Measurements from ENCODE around the gene CTIF. TPM values are rescaled to one million over a fixed set of nuclear protein-coding genes. Genes with fewer than 3 reads are reported as not detected.

The CTIF gene
- polyA plus RNA-seq, 3 donors = 0.38 to 8.7 (median 1.2) TPM

DNA sequence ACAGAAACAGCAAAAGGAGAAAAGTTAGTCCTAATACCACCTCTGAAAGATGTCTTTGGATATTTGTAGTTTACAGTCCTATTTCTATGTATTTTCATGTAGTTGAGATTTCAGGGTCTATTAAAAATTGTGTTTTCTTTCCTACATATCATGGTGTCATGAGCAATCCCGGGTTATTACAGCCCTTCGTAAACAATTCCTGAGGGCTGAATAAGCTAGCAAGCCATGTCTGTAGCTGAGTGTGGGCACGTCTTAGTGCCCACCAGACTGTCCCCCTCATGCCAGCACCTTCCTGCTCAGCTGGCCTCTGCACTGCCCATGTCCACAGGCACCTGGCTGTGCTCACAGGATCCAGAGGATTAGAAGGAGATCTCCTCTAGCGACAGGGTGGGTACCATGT lies 60.6 kb downstream of the CTIF start:
- Histone ChIP-seq H3K9ac (ENCODE audit: insufficient read depth, low read length, poor library complexity, severe bottlenecking) (no peak overlapping the region), H3K4me2 (replicated peaks; ENCODE audit: extremely low read depth, low read length, poor library complexity, severe bottlenecking) (no peak overlapping the region), H3K27me3 (ENCODE audit: control insufficient read depth in 2 of 2, insufficient read depth in 2 of 2, low read length in 2 of 2) (no peaks in the 10 kb centered on the region), H3K9me3 (replicated peaks in 1 of 2; ENCODE audit: control insufficient read depth in 1 of 2, insufficient read depth in 1 of 2, low read length in 2 of 2) (no peaks in the 10 kb centered on the region), H3K27ac (ENCODE audit: low read depth in 1 of 2, low read length in 2 of 2) (no peak overlapping the region), H2AFZ (ENCODE audit: insufficient read depth, low read depth, low read length, poor library complexity, severe bottlenecking) (no peak overlapping the region), H3K4me3 (replicated peaks in 1 of 3; ENCODE audit: low read depth in 2 of 3, low read length in 3 of 3) (no peak overlapping the region), H3K36me3 (replicated peaks in 1 of 2; ENCODE audit: control insufficient read depth in 1 of 2, insufficient read depth in 2 of 2, low read length in 2 of 2) (no peaks in the 10 kb centered on the region), H3K79me2 (ENCODE audit: insufficient read depth, low read length) (no peaks in the 10 kb centered on the region), H3K4me1 (ENCODE audit: control insufficient read depth in 1 of 2, insufficient read depth in 2 of 2, low read length in 2 of 2) (no peaks in the 10 kb centered on the region), H4K20me1 (ENCODE audit: insufficient read depth, low read length) (peaks cover 10% of the 10 kb centered on the region)
- TF ChIP-seq, protein P1, sequence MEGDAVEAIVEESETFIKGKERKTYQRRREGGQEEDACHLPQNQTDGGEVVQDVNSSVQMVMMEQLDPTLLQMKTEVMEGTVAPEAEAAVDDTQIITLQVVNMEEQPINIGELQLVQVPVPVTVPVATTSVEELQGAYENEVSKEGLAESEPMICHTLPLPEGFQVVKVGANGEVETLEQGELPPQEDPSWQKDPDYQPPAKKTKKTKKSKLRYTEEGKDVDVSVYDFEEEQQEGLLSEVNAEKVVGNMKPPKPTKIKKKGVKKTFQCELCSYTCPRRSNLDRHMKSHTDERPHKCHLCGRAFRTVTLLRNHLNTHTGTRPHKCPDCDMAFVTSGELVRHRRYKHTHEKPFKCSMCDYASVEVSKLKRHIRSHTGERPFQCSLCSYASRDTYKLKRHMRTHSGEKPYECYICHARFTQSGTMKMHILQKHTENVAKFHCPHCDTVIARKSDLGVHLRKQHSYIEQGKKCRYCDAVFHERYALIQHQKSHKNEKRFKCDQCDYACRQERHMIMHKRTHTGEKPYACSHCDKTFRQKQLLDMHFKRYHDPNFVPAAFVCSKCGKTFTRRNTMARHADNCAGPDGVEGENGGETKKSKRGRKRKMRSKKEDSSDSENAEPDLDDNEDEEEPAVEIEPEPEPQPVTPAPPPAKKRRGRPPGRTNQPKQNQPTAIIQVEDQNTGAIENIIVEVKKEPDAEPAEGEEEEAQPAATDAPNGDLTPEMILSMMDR (IDR thresholded peaks at IDR 0.05) = no peak
- H3K27ac Mint-ChIP-seq = no peak overlapping the region
- peaks cover 0 to 2% (median 0%) of the 10 kb centered on the region in 3 donors for H3K27me3 Mint-ChIP-seq (ENCODE audit: low read depth in 3 of 3)
- peaks cover 6% of the 10 kb centered on the region for H3K4me1 Mint-ChIP-seq
- 100% methylated on average over 3 of the region's 4 CpGs for WGBS (ENCODE audit: insufficient coverage)
- no peak overlapping the region for H3K4me3 Mint-ChIP-seq
- no peak for DNase-seq
- intact Hi-C loops (cut with micrococcal nuclease) = no loop called here
- peaks cover 0 to 3% (median 0%) of the 10 kb centered on the region in 7 donors for H3K9me3 Mint-ChIP-seq
- H3K36me3 Mint-ChIP-seq = peaks cover 4 to 7% of the 10 kb centered on the region in 2 donors

DNA sequence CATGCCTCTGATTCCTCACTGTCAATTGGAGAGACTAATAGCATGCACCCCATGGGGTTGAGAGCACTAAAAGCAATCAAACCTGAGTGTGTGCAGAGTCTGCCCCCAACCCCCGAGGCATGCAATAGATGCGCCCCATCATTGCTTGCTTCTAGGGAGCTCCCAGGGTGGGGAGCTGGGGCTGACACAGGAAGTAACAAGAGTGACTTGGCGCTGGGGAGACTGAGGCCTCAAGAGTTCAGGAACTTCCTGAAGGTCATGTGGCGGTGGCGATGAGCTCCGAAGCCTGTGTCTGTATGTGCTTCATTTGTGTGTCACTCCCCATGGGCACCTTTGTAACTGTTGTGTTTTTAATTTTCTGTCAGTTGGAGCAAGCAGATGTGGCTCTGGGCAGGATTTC lies 61.2 kb downstream of the CTIF start:
- Histone ChIP-seq H3K79me2 (ENCODE audit: insufficient read depth, low read length) (no peaks in the 10 kb centered on the region), H3K27ac (ENCODE audit: low read depth in 1 of 2, low read length in 2 of 2) (no peak overlapping the region), H2AFZ (ENCODE audit: insufficient read depth, low read depth, low read length, poor library complexity, severe bottlenecking) (no peak overlapping the region), H3K4me2 (replicated peaks; ENCODE audit: extremely low read depth, low read length, poor library complexity, severe bottlenecking) (no peak overlapping the region), H3K9ac (ENCODE audit: insufficient read depth, low read length, poor library complexity, severe bottlenecking) (no peak overlapping the region), H3K9me3 (replicated peaks in 1 of 2; ENCODE audit: control insufficient read depth in 1 of 2, insufficient read depth in 1 of 2, low read length in 2 of 2) (no peaks in the 10 kb centered on the region), H4K20me1 (ENCODE audit: insufficient read depth, low read length) (peaks cover 10% of the 10 kb centered on the region), H3K4me1 (ENCODE audit: control insufficient read depth in 1 of 2, insufficient read depth in 2 of 2, low read length in 2 of 2) (no peaks in the 10 kb centered on the region), H3K27me3 (ENCODE audit: control insufficient read depth in 2 of 2, insufficient read depth in 2 of 2, low read length in 2 of 2) (no peaks in the 10 kb centered on the region), H3K36me3 (replicated peaks in 1 of 2; ENCODE audit: control insufficient read depth in 1 of 2, insufficient read depth in 2 of 2, low read length in 2 of 2) (no peaks in the 10 kb centered on the region), H3K4me3 (replicated peaks in 1 of 3; ENCODE audit: low read depth in 2 of 3, low read length in 3 of 3) (no peak overlapping the region)
- intact Hi-C loops (cut with micrococcal nuclease) = no loop called here
- Mint-ChIP-seq H3K4me1 (peaks cover 6% of the 10 kb centered on the region), H3K27me3 (ENCODE audit: low read depth in 3 of 3) (peaks cover 0 to 2% (median 0%) of the 10 kb centered on the region in 3 donors), H3K9me3 (peaks cover 0 to 3% (median 0%) of the 10 kb centered on the region in 7 donors), H3K4me3 (peak overlapping the region in 1 of 2 donors; percentile 28), H3K27ac (peak overlapping the region in 1 of 7 donors; percentile 71), H3K36me3 (peaks cover 4 to 7% of the 10 kb centered on the region in 2 donors)
- no peak for DNase-seq
- WGBS (ENCODE audit: insufficient coverage) = 63% methylated on average over 6 of the region's 6 CpGs
- TF ChIP-seq, protein P1 (IDR thresholded peaks at IDR 0.05) = no peak
